Panc1 (cell line): ENCODE measurements around the gene PCGF3. TPM values are rescaled to one million over a fixed set of nuclear protein-coding genes. Genes with fewer than 3 reads are reported as not detected.

Experiments
- ATAC-seq: fragments of 200-7000 bp; cut with Tn5 transposase; 2 replicates; pipeline ENCODE4 v1.9.1; 2020; ENCODE audit warnings: mild to moderate bottlenecking, moderate library complexity
- BruUV-seq: library from RNA; stranded (reverse); fragments of 400-500 nt; replicated peaks from 2 replicates; lab custom pipeline; 2021; lab: Mats Ljungman, UMichigan
- CTCF ChIA-PET: fragments of 300-600 bp; sonication (Branson Sonifier 250); formaldehyde crosslinking; loops from one replicate; lab custom pipeline; 2022; ENCODE audit warnings: antibody characterized with exemption; lab: Charles Lee
- POLR2A ChIA-PET: fragments of 300-600 bp; sonication (Branson Sonifier 250); formaldehyde crosslinking; loops from one replicate; lab custom pipeline; 2022; ENCODE audit warnings: antibody characterized with exemption; lab: Charles Lee
- DNase-seq: peaks from one replicate; pipeline ENCODE4 v3.0.0-alpha.2; 2010; ENCODE audit warnings: low read depth, low spot score
- H3K27ac ChIP-seq: 2 replicates; pipeline ENCODE4 v1.5.1; 2011; ENCODE audit warnings: mild to moderate bottlenecking, low read length, inconsistent platforms
- H3K27me3 ChIP-seq: fragments of 200-500 bp; sonication (Bioruptor generic); 2 replicates; pipeline ENCODE4 v1.6.0; 2014; ENCODE audit warnings: low read length, inconsistent platforms; ENCODE audit not compliant: control insufficient read depth, insufficient read depth
- H3K36me3 ChIP-seq: fragments of 200-500 bp; sonication (Bioruptor generic); 2 replicates; pipeline ENCODE4 v1.5.1; 2014; ENCODE audit warnings: inconsistent platforms, mild to moderate bottlenecking, low read length, moderate library complexity; ENCODE audit not compliant: control insufficient read depth, insufficient read depth
- H3K4me1 ChIP-seq: 2 replicates; pipeline ENCODE4 v1.5.1; 2011; ENCODE audit warnings: inconsistent platforms, mild to moderate bottlenecking, low read length, moderate library complexity; ENCODE audit not compliant: control insufficient read depth, insufficient read depth
- H3K4me3 ChIP-seq, 2 experiments: 2 replicates each; pipeline ENCODE4 v1.5.1; 2011 to 2012; ENCODE audit warnings: low read depth in 2 of 2, low read length in 2 of 2, mild to moderate bottlenecking in 2 of 2, inconsistent platforms in 1 of 2, moderate library complexity in 1 of 2
- H3K9me3 ChIP-seq: fragments of 200-500 bp; sonication (Bioruptor generic); 2 replicates; pipeline ENCODE4 v1.5.1; 2014; ENCODE audit warnings: low read depth, mild to moderate bottlenecking, inconsistent platforms, low read length, moderate library complexity; ENCODE audit not compliant: control insufficient read depth, insufficient read depth
- CTCF ChIP-seq: fragments of 450-650 bp; IDR thresholded peaks from 2 replicates; pipeline ENCODE4 v1.5.1; 2017; ENCODE audit warnings: mild to moderate bottlenecking
- POLR2AphosphoS5 ChIP-seq: IDR thresholded peaks from 2 replicates; pipeline ENCODE4 v1.6.1; 2012; ENCODE audit warnings: mild to moderate bottlenecking, low read depth, low read length, moderate library complexity
- REST ChIP-seq, 2 experiments: IDR thresholded peaks; 2 replicates each; pipeline ENCODE4 v1.6.1; 2011 to 2012; ENCODE audit warnings: low read depth in 2 of 2, control low read depth in 1 of 2, low read length in 1 of 2, mild to moderate bottlenecking in 1 of 2, moderate library complexity in 1 of 2; ENCODE audit not compliant: insufficient read depth in 1 of 2
- SIN3A ChIP-seq: IDR thresholded peaks from 2 replicates; pipeline ENCODE4 v1.6.1; 2012; ENCODE audit warnings: low read depth, mild to moderate bottlenecking, low read length, moderate library complexity, borderline replicate concordance; ENCODE audit not compliant: insufficient read depth
- TCF7L2 ChIP-seq: IDR thresholded peaks from 2 replicates; pipeline ENCODE4 v1.6.1; 2011; ENCODE audit warnings: mild to moderate bottlenecking, low read depth, low read length, inconsistent platforms
- in situ Hi-C: cut with HindIII; loops from 2 replicates; pipeline ENCODE4 v1.10.0; 2016; ENCODE audit warnings: low sequenced_read_pairs, low pct_unique_long_range_greater_than_20kb
- intact Hi-C: fragments of 100-400 bp; cut with micrococcal nuclease; formaldehyde crosslinking; loops from one replicate; pipeline ENCODE4 v1.10.0; 2022; ENCODE audit not compliant: unreplicated experiment
- total RNA-seq: library from RNA; stranded (reverse); gene quantifications from one replicate; pipeline ENCODE4 v1.2.1, GENCODE V29; 2021; ENCODE audit not compliant: unreplicated experiment

Gene PCGF3
- total RNA-seq, 1 experiment from 2014 or later, result 44.6 TPM

- intact Hi-C loops (no loop called here), in situ Hi-C loops (no loop called here)
- CTCF ChIA-PET, result no interaction called here
- no peaks in the 10 kb centered on the region for H3K9me3 ChIP-seq
- H3K27ac ChIP-seq, result no peak overlapping the region
- no peak for ATAC-seq
- no TSS peak for BruUV-seq
- H3K36me3 ChIP-seq, result no peaks in the 10 kb centered on the region
- no peak overlapping the region for H3K4me3 ChIP-seq
- POLR2A ChIA-PET, result no interaction called here
- no peak for TF ChIP-seq POLR2AphosphoS5
- TF ChIP-seq TCF7L2, result no peak
- TF ChIP-seq REST (IDR thresholded peaks at IDR 0.05; ENCODE audit: insufficient read depth in 1 of 2, low read depth in 2 of 2, low read length in 1 of 2), result no peak
- TF ChIP-seq SIN3A, result no peak
- no peak for TF ChIP-seq CTCF
- no peaks in the 10 kb centered on the region for H3K27me3 ChIP-seq
- no peaks in the 10 kb centered on the region for H3K4me1 ChIP-seq
- DNase-seq, result no peak
Observed at GRCh38 chr4:658681-659667, 46.7 kb upstream of the PCGF3 start.

- H3K4me1 ChIP-seq, result no peaks in the 10 kb centered on the region
- TF ChIP-seq SIN3A (no peak), CTCF (no peak), POLR2AphosphoS5 (no peak), TCF7L2 (no peak), REST (IDR thresholded peaks at IDR 0.05; ENCODE audit: insufficient read depth in 1 of 2, low read depth in 2 of 2, low read length in 1 of 2) (no peak)
- no peak overlapping the region for H3K4me3 ChIP-seq
- no peaks in the 10 kb centered on the region for H3K9me3 ChIP-seq
- no peak overlapping the region for H3K27ac ChIP-seq
- intact Hi-C loops (no loop called here), in situ Hi-C loops (no loop called here)
- no peaks in the 10 kb centered on the region for H3K27me3 ChIP-seq
- no TSS peak for BruUV-seq
- no peak for DNase-seq
- ChIA-PET POLR2A (no interaction called here), CTCF (no interaction called here)
- no peaks in the 10 kb centered on the region for H3K36me3 ChIP-seq
- ATAC-seq, result no peak
Observed at GRCh38 chr4:659851-660250, 45.8 kb upstream of the PCGF3 start.
